Sigmoid colon (tissue), 3 donors: Measurements from ENCODE around the gene EGLN1.

Experiments used
- CTCF ChIP-seq, 4 experiments: fragments of 450-650 bp in 3 of 4; fragments of 200-600 bp in 1 of 4; IDR thresholded peaks; one replicate each; pipeline ENCODE4 v1.5.1; 2016 to 2019; ENCODE audit warnings: antibody characterized with exemption in 4 of 4, mild to moderate bottlenecking in 3 of 4, moderate library complexity in 2 of 4
- POLR2A ChIP-seq, 2 donors: fragments of 450-650 bp; IDR thresholded peaks; one replicate each; pipeline ENCODE4 v1.6.1; 2016; ENCODE audit warnings: antibody characterized with exemption in 2 of 2, mild to moderate bottlenecking in 2 of 2, moderate library complexity in 2 of 2

- TF ChIP-seq POLR2A (IDR thresholded peaks at IDR 0.05) (no peak), CTCF (IDR thresholded peaks at IDR 0.05) (no peak)
Measured at GRCh38 chr1:231376875-231377549, 45.1 kb downstream of the EGLN1 start.
